SK-N-SH (cell line): ENCODE measurements around the gene SPINT2. TPM values are rescaled to one million over a fixed set of nuclear protein-coding genes. Genes with fewer than 3 reads are reported as not detected.

Experiments
- CTCF ChIA-PET: fragments of 300-600, 350-600 bp; formaldehyde crosslinking; extraction: SDS; loops from one replicate; lab custom pipeline; 2021; lab: Yijun Ruan, JAX
- POLR2A ChIA-PET: fragments of 350-600 bp; sonication (Branson Sonifier 250); formaldehyde crosslinking; extraction: SDS; loops from one replicate; lab custom pipeline; 2020; ENCODE audit warnings: antibody characterized with exemption, inconsistent platforms; lab: Yijun Ruan, JAX
- DNase-seq: peaks from one replicate; pipeline ENCODE4 v3.0.0; 2012
- H2AFZ ChIP-seq: fragments of 200-600 bp; sonication (generic); 2 replicates; pipeline ENCODE4 v1.8.1; 2016; ENCODE audit warnings: antibody characterized with exemption, mild to moderate bottlenecking, low read depth
- H3F3A ChIP-seq: fragments of 200-600 bp; sonication (generic); replicated peaks from 2 replicates; pipeline ENCODE3; 2016; ENCODE audit warnings: antibody characterized with exemption, mild to moderate bottlenecking; ENCODE audit not compliant: insufficient read depth
- H3K27ac ChIP-seq, 2 experiments: fragments of 200-500 bp in 1 of 2; fragments of 200-600 bp in 1 of 2; sonication (Bioruptor generic) in 1 of 2; sonication (generic), shearing (Covaris generic) in 1 of 2; 2 replicates each; pipeline versions ENCODE4 v1.5.1 to v1.6.1; 2014 to 2016; ENCODE audit warnings: low read depth in 2 of 2, inconsistent platforms in 1 of 2, low read length in 1 of 2, mild to moderate bottlenecking in 1 of 2, mixed read lengths in 1 of 2
- H3K27me3 ChIP-seq: fragments of 200-600 bp; sonication (generic), shearing (Covaris generic); 2 replicates; pipeline ENCODE4 v1.6.1; 2016; ENCODE audit warnings: mixed run types; ENCODE audit not compliant: insufficient read depth
- H3K36me3 ChIP-seq, 2 experiments: fragments of 200-500 bp in 1 of 2; fragments of 200-600 bp in 1 of 2; sonication (Bioruptor generic) in 1 of 2; sonication (generic) in 1 of 2; replicated peaks in 1 of 2; 2 replicates each; pipeline versions ENCODE3 to v1.5.1; 2014 to 2016; ENCODE audit warnings: low read length in 1 of 2, mild to moderate bottlenecking in 1 of 2; ENCODE audit not compliant: insufficient read depth in 2 of 2, control insufficient read depth in 1 of 2
- H3K4me1 ChIP-seq, 2 experiments: fragments of 200-500 bp in 1 of 2; fragments of 200-600 bp in 1 of 2; sonication (Bioruptor generic) in 1 of 2; sonication (generic), shearing (Covaris generic) in 1 of 2; 2 replicates each; pipeline versions ENCODE4 v1.5.1 to v1.6.1; 2014 to 2016; ENCODE audit warnings: low read depth in 1 of 2, low read length in 1 of 2, mixed run types in 1 of 2; ENCODE audit not compliant: insufficient read depth in 2 of 2, control insufficient read depth in 1 of 2
- H3K4me2 ChIP-seq: fragments of 200-600 bp; sonication (generic), shearing (Covaris generic); 2 replicates; pipeline ENCODE4 v1.6.1; 2017; ENCODE audit warnings: mixed run types
- H3K4me3 ChIP-seq, 2 experiments: fragments of 200-500 bp in 1 of 2; fragments of 200-600 bp in 1 of 2; sonication (Bioruptor generic) in 1 of 2; sonication (generic), shearing (Covaris generic) in 1 of 2; 2 replicates each; pipeline versions ENCODE4 v1.5.1 to v1.8.1; 2014 to 2016; ENCODE audit warnings: low read depth in 2 of 2, inconsistent platforms in 1 of 2, low read length in 1 of 2, mild to moderate bottlenecking in 1 of 2, mixed read lengths in 1 of 2, moderate library complexity in 1 of 2
- H3K79me2 ChIP-seq: fragments of 200-600 bp; sonication (generic); 2 replicates; pipeline ENCODE4 v1.8.1; 2017; ENCODE audit warnings: mild to moderate bottlenecking; ENCODE audit not compliant: insufficient read depth
- H3K9ac ChIP-seq: fragments of 200-600 bp; sonication (generic); 2 replicates; pipeline ENCODE4 v1.6.1; 2017; ENCODE audit warnings: mixed run types
- H3K9me2 ChIP-seq: fragments of 200-600 bp; sonication (generic); 2 replicates; pipeline ENCODE4 v1.6.1; 2017; ENCODE audit warnings: mixed run types
- H3K9me3 ChIP-seq: fragments of 200-600 bp; sonication (generic); 2 replicates; pipeline ENCODE4 v1.6.1; 2017; ENCODE audit warnings: mixed run types, mild to moderate bottlenecking, moderate library complexity
- H4K20me1 ChIP-seq: fragments of 200-600 bp; sonication (generic); 2 replicates; pipeline ENCODE4 v1.6.1; 2017; ENCODE audit warnings: mild to moderate bottlenecking, mixed run types; ENCODE audit not compliant: insufficient read depth
- EP300 ChIP-seq, 2 experiments: IDR thresholded peaks; 2 replicates each; pipeline versions ENCODE4 v1.4.0 to v1.6.1; 2012; ENCODE audit warnings: borderline replicate concordance in 1 of 2, low read depth in 1 of 2, low read length in 1 of 2
- EZH2phosphoT487 ChIP-seq: fragments of 200-600 bp; sonication (generic); IDR thresholded peaks from 2 replicates; pipeline ENCODE4 v1.6.1; 2017; ENCODE audit warnings: low read depth, mixed run types, mild to moderate bottlenecking, antibody characterized with exemption, moderate library complexity, borderline replicate concordance
- FOSL2 ChIP-seq: IDR thresholded peaks from 2 replicates; pipeline ENCODE4 v1.4.0; 2012; ENCODE audit warnings: low read depth, mild to moderate bottlenecking, moderate library complexity, borderline replicate concordance
- FOXJ3 ChIP-seq: sonication (generic); formaldehyde crosslinking; IDR thresholded peaks from 2 replicates; pipeline ENCODE4 v1.5.1; 2020; ENCODE audit warnings: mild to moderate bottlenecking, missing genetic modification reagents
- GABPA ChIP-seq: IDR thresholded peaks from 2 replicates; pipeline ENCODE4 v1.4.0; 2012; ENCODE audit warnings: low read depth, mild to moderate bottlenecking
- MXI1 ChIP-seq: IDR thresholded peaks from 2 replicates; pipeline ENCODE4 v1.6.1; 2012; ENCODE audit warnings: mild to moderate bottlenecking, low read depth, low read length, improper control_type of control experiment
- NRF1 ChIP-seq: IDR thresholded peaks from 2 replicates; pipeline ENCODE4 v1.6.1; 2012; ENCODE audit warnings: low read depth, mild to moderate bottlenecking, low read length
- RFX5 ChIP-seq: IDR thresholded peaks from 2 replicates; pipeline ENCODE4 v1.6.1; 2012; ENCODE audit warnings: mild to moderate bottlenecking, improper control_type of control experiment, low read length
- SIN3A ChIP-seq: IDR thresholded peaks from 2 replicates; pipeline ENCODE4 v1.6.1; 2012; ENCODE audit warnings: low read depth, mild to moderate bottlenecking, low read length, moderate library complexity, borderline replicate concordance
- TCF12 ChIP-seq: IDR thresholded peaks from 2 replicates; pipeline ENCODE4 v1.4.0; 2012
- YY1 ChIP-seq: IDR thresholded peaks from 2 replicates; pipeline ENCODE4 v1.4.0; 2012; ENCODE audit warnings: low read depth, mild to moderate bottlenecking
- WGBS: methylation state at CpG from one replicate; pipeline ENCODE4 v1.1.6; 2017; ENCODE audit warnings: low lambda C conversion rate; 5-methylcytosine and 5-hydroxymethylcytosine counted together
- polyA plus RNA-seq, 3 experiments: library from polyadenylated mRNA; depleted of rRNA; stranded (reverse); fragments of >200 nt; gene quantifications; 2 replicates each; pipeline ENCODE4 v1.2.3, GENCODE V29; 2012
- TF ChIP-seq, protein P1 (sequence below): IDR thresholded peaks from 2 replicates; pipeline ENCODE4; 2012
- TF ChIP-seq, protein P2 (sequence below): IDR thresholded peaks from 2 replicates; pipeline ENCODE4 v1.6.1; 2012; ENCODE audit warnings: mild to moderate bottlenecking, low read depth, low read length, moderate library complexity

The SPINT2 gene
- polyA plus RNA-seq, 1 of the 3 experiments (the other 2 are of a cell fraction): 1.0 TPM

DNA sequence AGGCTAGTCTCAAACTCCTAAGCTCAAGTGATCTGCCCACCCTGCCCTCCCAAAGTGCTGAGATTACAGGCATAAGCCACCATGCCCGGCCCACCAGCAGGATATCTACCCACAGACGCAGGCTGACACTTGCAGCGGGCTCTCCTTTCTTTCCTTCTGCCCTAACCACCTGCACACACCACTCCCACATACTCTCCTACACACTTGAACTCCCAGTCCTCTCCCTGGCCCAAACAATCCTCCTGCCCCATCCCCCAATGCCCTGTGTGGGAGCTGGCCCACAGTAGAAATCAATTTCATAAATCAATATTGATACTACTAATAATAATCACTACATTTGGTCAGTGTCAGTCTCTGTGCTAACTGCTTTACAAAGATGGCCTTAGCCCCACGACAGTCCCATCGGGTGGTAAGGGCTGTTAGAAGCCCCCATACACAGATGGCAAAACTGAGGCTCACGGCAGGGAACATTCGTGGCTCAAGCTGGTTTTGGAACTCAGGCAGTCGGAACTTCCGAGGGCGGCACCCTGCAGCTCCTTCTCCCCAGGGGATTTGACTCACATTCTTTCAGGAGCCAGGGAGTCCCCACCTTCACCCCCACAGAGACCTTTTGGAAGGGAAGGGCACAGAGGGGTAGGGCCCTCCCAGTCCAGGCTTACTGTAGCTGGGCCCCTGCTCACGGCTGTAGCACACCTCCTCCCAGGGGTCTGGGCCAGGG is 36.9 kb upstream of the SPINT2 start:
- POLR2A ChIA-PET: no interaction called here
- H3K36me3 ChIP-seq: no peaks in the 10 kb centered on the region
- H3K9me3 ChIP-seq: no peaks in the 10 kb centered on the region
- H3K4me2 ChIP-seq: no peak overlapping the region
- TF ChIP-seq, protein P1, sequence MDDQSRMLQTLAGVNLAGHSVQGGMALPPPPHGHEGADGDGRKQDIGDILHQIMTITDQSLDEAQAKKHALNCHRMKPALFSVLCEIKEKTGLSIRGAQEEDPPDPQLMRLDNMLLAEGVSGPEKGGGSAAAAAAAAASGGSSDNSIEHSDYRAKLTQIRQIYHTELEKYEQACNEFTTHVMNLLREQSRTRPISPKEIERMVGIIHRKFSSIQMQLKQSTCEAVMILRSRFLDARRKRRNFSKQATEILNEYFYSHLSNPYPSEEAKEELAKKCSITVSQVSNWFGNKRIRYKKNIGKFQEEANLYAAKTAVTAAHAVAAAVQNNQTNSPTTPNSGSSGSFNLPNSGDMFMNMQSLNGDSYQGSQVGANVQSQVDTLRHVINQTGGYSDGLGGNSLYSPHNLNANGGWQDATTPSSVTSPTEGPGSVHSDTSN: no peak
- no peak for TF ChIP-seq YY1
- no peak for TF ChIP-seq FOXJ3 (CRISPR knock-in tag)
- TF ChIP-seq NRF1: no peak
- TF ChIP-seq RFX5: no peak
- TF ChIP-seq EP300 (IDR thresholded peaks at IDR 0.05; ENCODE audit: borderline replicate concordance in 1 of 2, low read depth in 1 of 2, low read length in 1 of 2): no peak
- TF ChIP-seq FOSL2: no peak
- 77% methylated on average over 11 of the region's 11 CpGs for WGBS
- peaks cover 7% of the 10 kb centered on the region; the same call in 1 of the 2 replicates for H3K79me2 ChIP-seq
- no peaks in the 10 kb centered on the region for H3K27me3 ChIP-seq
- no peak overlapping the region for H3K27ac ChIP-seq
- H3K4me3 ChIP-seq: no peak overlapping the region; a peak in 1 of 4 replicates
- H3K9me2 ChIP-seq: no peaks in the 10 kb centered on the region
- no peak for DNase-seq
- no peak overlapping the region for H2AFZ ChIP-seq
- no peak overlapping the region for H3K9ac ChIP-seq
- H3K4me1 ChIP-seq: peaks cover 0 to 9% of the 10 kb centered on the region in 2 experiments; a peak in 1 of 4 replicates
- H3F3A ChIP-seq: peaks cover 9% of the 10 kb centered on the region
- no peaks in the 10 kb centered on the region for H4K20me1 ChIP-seq
- CTCF ChIA-PET: interaction anchor here (0.7 to 2.3 kb wide), 11 partner anchors 20 to 329 kb away, joined by 3 to 23 read pairs (median 3); partner anchors contain the start of genes PSMD8 and WDR87

DNA sequence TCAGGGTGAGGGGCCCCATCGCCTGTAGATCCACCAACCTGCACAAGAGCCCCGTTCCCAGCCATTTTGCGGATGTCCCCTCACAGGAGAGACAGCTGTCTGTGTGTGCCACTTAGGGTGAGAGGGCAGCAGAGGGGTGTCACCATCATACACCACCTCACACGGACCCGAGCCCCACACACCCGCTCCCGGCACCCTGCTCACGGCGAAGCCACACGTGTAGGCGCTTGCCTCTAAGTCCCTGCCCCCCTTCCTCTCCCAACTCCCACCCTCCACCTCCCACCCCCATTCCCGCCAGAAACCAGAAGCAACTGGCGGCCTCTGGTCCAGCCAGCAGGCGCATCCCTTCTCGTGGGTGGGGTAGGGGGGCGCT is 36.4 kb upstream of the SPINT2 start:
- ChIA-PET POLR2A (no interaction called here), CTCF (interaction anchor here (0.7 to 2.3 kb wide), 7 partner anchors 36 to 329 kb away, joined by 3 to 23 read pairs (median 4); partner anchors contain the start of gene WDR87)
- Histone ChIP-seq H3F3A (peaks cover 9% of the 10 kb centered on the region), H2AFZ (no peak overlapping the region), H3K9ac (no peak overlapping the region), H3K27me3 (no peaks in the 10 kb centered on the region), H3K27ac (no peak overlapping the region), H4K20me1 (no peaks in the 10 kb centered on the region), H3K4me3 (no peak overlapping the region; a peak in 1 of 4 replicates), H3K79me2 (peaks cover 7% of the 10 kb centered on the region; the same call in 1 of the 2 replicates), H3K4me2 (no peak overlapping the region), H3K36me3 (no peaks in the 10 kb centered on the region), H3K9me2 (no peaks in the 10 kb centered on the region), H3K4me1 (peaks cover 0 to 9% of the 10 kb centered on the region in 2 experiments; a peak in 1 of 4 replicates), H3K9me3 (no peaks in the 10 kb centered on the region)
- no peak for DNase-seq
- 46% methylated on average over 13 of the region's 16 CpGs for WGBS
- TF ChIP-seq EZH2phosphoT487: no peak
- TF ChIP-seq EP300 (IDR thresholded peaks at IDR 0.05; ENCODE audit: borderline replicate concordance in 1 of 2, low read depth in 1 of 2, low read length in 1 of 2): no peak
- TF ChIP-seq, protein P2, sequence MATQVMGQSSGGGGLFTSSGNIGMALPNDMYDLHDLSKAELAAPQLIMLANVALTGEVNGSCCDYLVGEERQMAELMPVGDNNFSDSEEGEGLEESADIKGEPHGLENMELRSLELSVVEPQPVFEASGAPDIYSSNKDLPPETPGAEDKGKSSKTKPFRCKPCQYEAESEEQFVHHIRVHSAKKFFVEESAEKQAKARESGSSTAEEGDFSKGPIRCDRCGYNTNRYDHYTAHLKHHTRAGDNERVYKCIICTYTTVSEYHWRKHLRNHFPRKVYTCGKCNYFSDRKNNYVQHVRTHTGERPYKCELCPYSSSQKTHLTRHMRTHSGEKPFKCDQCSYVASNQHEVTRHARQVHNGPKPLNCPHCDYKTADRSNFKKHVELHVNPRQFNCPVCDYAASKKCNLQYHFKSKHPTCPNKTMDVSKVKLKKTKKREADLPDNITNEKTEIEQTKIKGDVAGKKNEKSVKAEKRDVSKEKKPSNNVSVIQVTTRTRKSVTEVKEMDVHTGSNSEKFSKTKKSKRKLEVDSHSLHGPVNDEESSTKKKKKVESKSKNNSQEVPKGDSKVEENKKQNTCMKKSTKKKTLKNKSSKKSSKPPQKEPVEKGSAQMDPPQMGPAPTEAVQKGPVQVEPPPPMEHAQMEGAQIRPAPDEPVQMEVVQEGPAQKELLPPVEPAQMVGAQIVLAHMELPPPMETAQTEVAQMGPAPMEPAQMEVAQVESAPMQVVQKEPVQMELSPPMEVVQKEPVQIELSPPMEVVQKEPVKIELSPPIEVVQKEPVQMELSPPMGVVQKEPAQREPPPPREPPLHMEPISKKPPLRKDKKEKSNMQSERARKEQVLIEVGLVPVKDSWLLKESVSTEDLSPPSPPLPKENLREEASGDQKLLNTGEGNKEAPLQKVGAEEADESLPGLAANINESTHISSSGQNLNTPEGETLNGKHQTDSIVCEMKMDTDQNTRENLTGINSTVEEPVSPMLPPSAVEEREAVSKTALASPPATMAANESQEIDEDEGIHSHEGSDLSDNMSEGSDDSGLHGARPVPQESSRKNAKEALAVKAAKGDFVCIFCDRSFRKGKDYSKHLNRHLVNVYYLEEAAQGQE: no peak
- no peak for TF ChIP-seq SIN3A
- no peak for TF ChIP-seq TCF12
- TF ChIP-seq MXI1: no peak
- TF ChIP-seq GABPA: no peak
